Immature natural killer cell (primary cell): ENCODE data around the gene UBTD2. TPM values are rescaled to one million over a fixed set of nuclear protein-coding genes. Genes with fewer than 3 reads are reported as not detected.

Experiments used
- DNase-seq, 3 donors: peaks; one replicate each; pipeline ENCODE4 v3.0.0; 2022; ENCODE audit warnings: mixed read lengths in 1 of 3
- H3K27ac Mint-ChIP-seq, 6 donors: one replicate each; pipeline ENCODE4 v1.8.0; 2020; ENCODE audit warnings: mixed read lengths in 6 of 6, mild to moderate bottlenecking in 5 of 6, inconsistent platforms in 4 of 6, moderate library complexity in 3 of 6
- H3K27me3 Mint-ChIP-seq, 3 donors: one replicate each; pipeline ENCODE4 v1.8.0; 2020 to 2021; ENCODE audit warnings: low read depth in 3 of 3, mild to moderate bottlenecking in 3 of 3, mixed read lengths in 3 of 3, moderate library complexity in 3 of 3, inconsistent platforms in 1 of 3
- H3K36me3 Mint-ChIP-seq, 3 donors: one replicate each; pipeline ENCODE4 v1.8.0; 2020; ENCODE audit warnings: mixed read lengths in 3 of 3, inconsistent platforms in 2 of 3, mild to moderate bottlenecking in 2 of 3
- H3K4me1 Mint-ChIP-seq, 2 donors: one replicate each; pipeline ENCODE4 v1.8.0; 2020; ENCODE audit warnings: inconsistent platforms in 2 of 2, mild to moderate bottlenecking in 2 of 2, mixed read lengths in 2 of 2, moderate library complexity in 1 of 2
- H3K4me3 Mint-ChIP-seq, 5 donors: one replicate each; pipeline ENCODE4 v1.8.0; 2020; ENCODE audit warnings: mild to moderate bottlenecking in 5 of 5, mixed read lengths in 5 of 5, inconsistent platforms in 3 of 5, moderate library complexity in 3 of 5
- H3K9me3 Mint-ChIP-seq, 6 donors: one replicate each; pipeline ENCODE4 v1.8.0; 2020; ENCODE audit warnings: mild to moderate bottlenecking in 6 of 6, mixed read lengths in 6 of 6, inconsistent platforms in 4 of 6, moderate library complexity in 3 of 6
- polyA plus RNA-seq, 3 donors: library from polyadenylated mRNA; unstranded; fragments of 300-500 nt; fragmentation: Illumina TruSeq; gene quantifications; one replicate each; pipeline ENCODE4 v1.2.3, GENCODE V29; 2021

UBTD2 gene
- polyA plus RNA-seq, 3 donors from 2014 or later = 1.5 TPM

DNA sequence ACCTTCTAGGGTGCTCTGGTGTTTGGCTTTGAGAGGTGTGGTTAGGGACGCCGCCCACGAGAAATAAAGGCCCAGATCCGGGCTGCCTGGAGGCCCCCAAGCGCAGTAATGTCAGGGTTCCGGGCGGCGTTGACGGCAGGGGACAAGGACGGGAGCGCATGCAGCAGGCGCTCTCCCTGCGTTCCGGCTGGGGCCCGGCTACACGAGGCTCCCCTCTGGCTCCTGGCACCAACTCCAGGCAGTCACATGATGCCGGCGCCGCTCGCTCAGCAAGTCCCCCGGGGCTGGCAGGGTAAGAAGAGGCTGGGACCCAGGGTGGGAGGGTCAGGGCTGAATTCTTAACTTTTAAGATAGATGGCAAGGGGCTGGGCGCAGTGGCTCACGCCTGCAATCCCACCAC lies 28.1 kb downstream of the UBTD2 start:
- Mint-ChIP-seq H3K27ac (no peak overlapping the region), H3K9me3 (peaks cover 3 to 17% (median 14%) of the 10 kb centered on the region in 6 donors), H3K27me3 (peaks cover 0 to 2% (median 0%) of the 10 kb centered on the region in 3 donors), H3K4me1 (no peaks in the 10 kb centered on the region), H3K4me3 (no peak overlapping the region), H3K36me3 (peaks cover 13 to 29% (median 29%) of the 10 kb centered on the region in 3 donors)
- no peak for DNase-seq

- peaks cover 0 to 2% (median 0%) of the 10 kb centered on the region in 3 donors for H3K27me3 Mint-ChIP-seq
- DNase-seq = no peak
- peaks cover 8 to 29% (median 21%) of the 10 kb centered on the region in 3 donors for H3K36me3 Mint-ChIP-seq
- peaks cover 5 to 18% (median 15%) of the 10 kb centered on the region in 6 donors for H3K9me3 Mint-ChIP-seq
- no peaks in the 10 kb centered on the region for H3K4me1 Mint-ChIP-seq
- no peak overlapping the region for H3K4me3 Mint-ChIP-seq
- H3K27ac Mint-ChIP-seq = no peak overlapping the region
Measured at GRCh38 chr5:172252501-172252900, 31.1 kb downstream of the UBTD2 start.

DNA sequence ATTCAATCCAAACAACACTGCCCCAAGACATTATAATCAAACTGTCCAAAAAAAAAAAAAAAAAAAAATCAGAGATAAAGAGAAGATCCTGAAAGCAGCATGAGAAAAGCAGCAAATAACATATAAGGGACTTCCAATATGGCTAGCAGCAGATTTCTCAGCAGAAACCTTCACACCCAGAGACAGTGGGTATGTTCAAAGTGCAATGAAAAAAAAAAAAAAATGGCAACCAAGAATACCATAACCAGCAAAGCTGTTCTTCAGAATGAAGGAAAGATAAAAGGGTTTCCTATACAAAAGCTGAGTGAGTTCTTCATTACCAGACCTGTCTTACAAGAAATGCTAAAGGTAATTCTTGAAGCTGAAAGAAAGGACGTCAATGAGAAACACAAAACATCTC lies 32.1 kb downstream of the UBTD2 start:
- Mint-ChIP-seq H3K9me3 (peaks cover 5 to 18% (median 15%) of the 10 kb centered on the region in 6 donors), H3K27me3 (peaks cover 0 to 2% (median 0%) of the 10 kb centered on the region in 3 donors), H3K27ac (no peak overlapping the region), H3K4me3 (no peak overlapping the region), H3K36me3 (peaks cover 8 to 24% (median 16%) of the 10 kb centered on the region in 3 donors), H3K4me1 (no peaks in the 10 kb centered on the region)
- DNase-seq = no peak

DNA sequence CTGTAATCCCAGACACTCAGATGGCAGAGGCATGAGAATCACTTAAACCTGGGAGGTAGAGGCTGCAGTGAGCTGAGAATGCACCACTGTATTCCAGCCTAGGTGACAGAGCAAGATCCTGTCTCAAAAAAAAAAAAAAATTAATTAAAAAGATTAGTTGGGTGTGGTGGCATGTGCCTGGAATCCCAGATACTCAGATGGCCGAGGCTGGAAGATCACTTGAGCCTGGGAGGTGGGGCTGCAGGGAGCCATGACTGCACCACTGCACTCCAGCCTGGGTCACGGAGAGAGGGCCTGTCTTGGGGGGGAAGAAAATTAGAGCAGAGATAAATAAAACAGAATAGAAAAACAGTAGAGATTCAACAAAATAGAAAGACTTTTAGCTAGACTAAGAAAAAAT lies 34.9 kb downstream of the UBTD2 start:
- H3K27me3 Mint-ChIP-seq = peaks cover 0 to 2% (median 0%) of the 10 kb centered on the region in 3 donors
- no peak overlapping the region for H3K4me3 Mint-ChIP-seq
- H3K9me3 Mint-ChIP-seq = peaks cover 5 to 18% (median 15%) of the 10 kb centered on the region in 6 donors
- no peak overlapping the region for H3K27ac Mint-ChIP-seq
- H3K36me3 Mint-ChIP-seq = peaks cover 8 to 21% (median 13%) of the 10 kb centered on the region in 3 donors
- no peaks in the 10 kb centered on the region for H3K4me1 Mint-ChIP-seq
- no peak for DNase-seq

- peaks cover 0 to 5% of the 10 kb centered on the region in 2 donors for H3K4me1 Mint-ChIP-seq
- peaks cover 0 to 14% (median 3%) of the 10 kb centered on the region in 3 donors for H3K36me3 Mint-ChIP-seq
- no peak for DNase-seq
- no peak overlapping the region for H3K27ac Mint-ChIP-seq
- no peak overlapping the region for H3K4me3 Mint-ChIP-seq
- H3K9me3 Mint-ChIP-seq = peaks cover 0 to 6% (median under 1%) of the 10 kb centered on the region in 6 donors
- H3K27me3 Mint-ChIP-seq = no peaks in the 10 kb centered on the region
Measured at GRCh38 chr5:172245703-172246125, 37.9 kb downstream of the UBTD2 start.

GRCh38 chr5:172245046-172245445 lies 38.5 kb downstream of the UBTD2 start:
- H3K4me3 Mint-ChIP-seq = no peak overlapping the region
- peaks cover 0 to 2% (median 0%) of the 10 kb centered on the region in 6 donors for H3K9me3 Mint-ChIP-seq

DNA sequence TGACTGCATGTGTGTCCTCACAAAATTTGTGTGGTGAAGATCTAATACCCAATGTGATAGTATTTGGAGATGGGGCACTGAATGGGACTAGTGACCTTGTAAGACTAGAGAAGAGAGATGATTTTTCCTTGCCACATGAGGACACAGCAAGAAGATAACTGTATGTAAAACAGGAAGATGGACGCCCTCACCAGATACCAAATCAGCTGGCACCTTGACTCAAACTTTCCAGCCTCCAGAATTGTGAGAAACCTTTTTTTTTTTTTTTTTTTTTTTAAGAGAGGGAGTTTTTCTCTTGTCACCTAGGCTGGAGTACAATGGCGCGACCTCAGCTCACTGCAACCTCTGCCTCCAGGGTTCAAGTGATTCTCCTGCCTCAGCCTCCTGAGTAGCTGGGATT lies 40.3 kb downstream of the UBTD2 start:
- H3K36me3 Mint-ChIP-seq = no peaks in the 10 kb centered on the region
- H3K4me1 Mint-ChIP-seq = peaks cover 2 to 12% of the 10 kb centered on the region in 2 donors
- no peak overlapping the region for H3K27ac Mint-ChIP-seq
- DNase-seq = no peak
- H3K4me3 Mint-ChIP-seq = no peak overlapping the region
- peaks cover 0 to 2% (median 0%) of the 10 kb centered on the region in 6 donors for H3K9me3 Mint-ChIP-seq
- H3K27me3 Mint-ChIP-seq = no peaks in the 10 kb centered on the region

More at GRCh38 chr5:172245046-172245445, 38.5 kb downstream of the UBTD2 start:
- Mint-ChIP-seq H3K4me1 (peaks cover 0 to 5% of the 10 kb centered on the region in 2 donors), H3K27ac (no peak overlapping the region), H3K36me3 (peaks cover 0 to 9% (median 0%) of the 10 kb centered on the region in 3 donors), H3K27me3 (no peaks in the 10 kb centered on the region)
- DNase-seq = no peak

DNA sequence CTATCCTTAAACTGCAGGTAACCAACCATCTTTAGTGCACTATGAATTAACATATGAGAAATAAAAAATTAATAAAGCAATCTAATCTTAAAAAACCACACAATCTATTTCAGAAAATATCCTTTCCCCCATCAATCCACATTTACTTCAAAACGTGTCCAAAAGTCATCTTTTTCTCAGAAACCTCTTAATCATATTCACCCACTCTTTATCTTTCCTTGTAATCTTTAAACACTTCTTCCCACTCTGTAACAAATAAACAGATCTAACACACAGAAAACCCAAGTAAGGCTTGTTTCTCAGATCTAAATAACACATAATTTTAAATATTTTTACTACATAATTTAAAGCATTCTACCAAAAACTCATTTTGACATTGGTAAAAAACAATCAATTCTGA lies 45.2 kb downstream of the UBTD2 start:
- Mint-ChIP-seq H3K4me3 (no peak overlapping the region), H3K36me3 (peaks cover 0 to 3% (median 0%) of the 10 kb centered on the region in 3 donors), H3K4me1 (peaks cover 10 to 25% of the 10 kb centered on the region in 2 donors), H3K27me3 (no peaks in the 10 kb centered on the region), H3K9me3 (no peaks in the 10 kb centered on the region), H3K27ac (peak overlapping the region in 1 of 6 donors; percentile 3)
- no peak for DNase-seq

DNA sequence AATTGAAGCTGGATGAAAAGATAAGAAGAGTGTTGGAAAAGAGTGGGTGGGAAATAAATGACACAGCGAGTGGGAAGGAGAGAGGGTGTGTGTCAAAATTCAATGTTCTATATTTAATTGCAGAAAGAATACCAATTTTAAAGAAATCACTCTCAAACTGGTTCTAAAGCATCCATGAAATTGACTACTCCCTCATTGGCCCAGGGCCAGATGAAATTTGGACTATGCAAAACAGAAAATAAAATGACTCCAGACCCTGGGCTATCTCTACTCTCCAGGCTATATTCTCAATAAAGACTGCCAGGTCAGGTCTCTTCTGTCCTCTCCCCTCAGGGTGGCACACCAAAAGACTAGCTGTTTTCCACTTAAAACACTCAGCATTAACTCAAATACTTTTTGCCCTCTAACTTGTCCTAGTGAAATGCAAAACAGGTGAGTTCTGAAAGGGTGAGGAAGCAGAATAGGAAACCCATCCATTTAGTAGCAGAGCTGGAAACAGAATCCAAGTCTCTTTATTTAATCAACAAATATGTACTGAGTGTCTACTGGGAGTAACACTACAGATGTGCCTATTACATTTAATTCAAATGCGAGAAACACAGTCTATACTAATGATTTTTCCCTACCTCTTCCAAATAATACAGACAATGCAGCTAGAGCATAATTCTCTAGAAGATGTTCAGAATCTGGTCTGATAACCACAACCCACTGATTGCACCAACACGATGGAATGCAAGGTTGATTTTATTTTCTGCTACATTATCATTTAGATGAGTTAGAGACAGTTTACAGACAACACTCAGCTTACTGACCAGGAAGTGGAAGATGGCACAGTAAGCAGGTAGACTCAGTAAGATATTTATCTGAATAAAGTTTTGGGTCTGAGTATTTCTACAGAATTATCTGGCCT lies 47.5 kb downstream of the UBTD2 start:
- Mint-ChIP-seq H3K9me3 (no peaks in the 10 kb centered on the region), H3K27ac (peak overlapping the region in 2 of 6 donors; percentile 16 to 26), H3K4me3 (no peak overlapping the region), H3K4me1 (peaks cover 10 to 21% of the 10 kb centered on the region in 2 donors), H3K36me3 (peaks cover 0 to 11% (median 6%) of the 10 kb centered on the region in 3 donors), H3K27me3 (no peaks in the 10 kb centered on the region)
- DNase-seq = no peak

DNA sequence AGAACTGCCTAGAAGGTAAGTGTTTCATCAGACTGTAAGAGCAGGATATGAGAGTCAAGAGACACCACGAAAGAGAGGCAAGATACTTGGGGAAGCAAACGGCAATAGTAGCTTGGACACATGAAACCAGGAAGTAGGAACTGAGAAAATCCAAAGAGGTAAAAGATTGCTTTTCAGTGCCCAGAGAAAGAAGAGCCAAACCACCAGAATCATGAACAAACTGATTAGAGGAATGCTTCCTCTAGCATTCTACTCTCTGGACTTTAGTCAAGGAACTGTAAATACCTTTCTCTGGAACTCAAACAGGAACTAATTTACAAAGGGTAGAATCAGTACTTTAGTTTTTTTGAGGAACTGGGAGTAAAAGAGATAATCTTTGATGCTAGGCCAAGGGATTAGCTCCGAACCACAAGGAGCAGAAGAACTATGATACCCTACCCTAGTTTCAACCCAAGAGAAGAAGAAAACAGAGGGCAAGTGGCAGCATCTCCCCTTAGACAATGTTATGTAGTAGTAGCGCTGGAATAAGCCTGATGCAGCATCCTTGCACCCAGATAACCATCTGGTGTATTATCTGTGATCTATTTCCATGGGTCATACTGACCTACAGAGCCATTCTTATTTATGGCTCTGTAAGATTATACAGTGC lies 48.3 kb downstream of the UBTD2 start:
- Mint-ChIP-seq H3K27me3 (no peaks in the 10 kb centered on the region), H3K9me3 (no peaks in the 10 kb centered on the region), H3K27ac (peak overlapping the region in 2 of 6 donors; percentile 11 to 16), H3K4me1 (peaks cover 10 to 21% of the 10 kb centered on the region in 2 donors), H3K36me3 (peaks cover 2 to 13% (median 8%) of the 10 kb centered on the region in 3 donors), H3K4me3 (no peak overlapping the region)
- no peak for DNase-seq

- Mint-ChIP-seq H3K27me3 (no peaks in the 10 kb centered on the region), H3K4me3 (no peak overlapping the region), H3K27ac (no peak overlapping the region), H3K36me3 (peaks cover 3 to 19% (median 14%) of the 10 kb centered on the region in 3 donors), H3K9me3 (no peaks in the 10 kb centered on the region), H3K4me1 (peaks cover 10 to 21% of the 10 kb centered on the region in 2 donors)
- DNase-seq = no peak
Measured at GRCh38 chr5:172234031-172234430, 49.5 kb downstream of the UBTD2 start.

GRCh38 chr5:172229904-172230303 lies 53.7 kb downstream of the UBTD2 start:
- H3K4me3 Mint-ChIP-seq = no peak overlapping the region
- no peaks in the 10 kb centered on the region for H3K27me3 Mint-ChIP-seq
- no peak for DNase-seq
- H3K9me3 Mint-ChIP-seq = no peaks in the 10 kb centered on the region
- peaks cover 3 to 19% (median 14%) of the 10 kb centered on the region in 3 donors for H3K36me3 Mint-ChIP-seq
- peaks cover 0 to 6% of the 10 kb centered on the region in 2 donors for H3K4me1 Mint-ChIP-seq
- peak overlapping the region in 1 of 6 donors; percentile 57 for H3K27ac Mint-ChIP-seq

DNA sequence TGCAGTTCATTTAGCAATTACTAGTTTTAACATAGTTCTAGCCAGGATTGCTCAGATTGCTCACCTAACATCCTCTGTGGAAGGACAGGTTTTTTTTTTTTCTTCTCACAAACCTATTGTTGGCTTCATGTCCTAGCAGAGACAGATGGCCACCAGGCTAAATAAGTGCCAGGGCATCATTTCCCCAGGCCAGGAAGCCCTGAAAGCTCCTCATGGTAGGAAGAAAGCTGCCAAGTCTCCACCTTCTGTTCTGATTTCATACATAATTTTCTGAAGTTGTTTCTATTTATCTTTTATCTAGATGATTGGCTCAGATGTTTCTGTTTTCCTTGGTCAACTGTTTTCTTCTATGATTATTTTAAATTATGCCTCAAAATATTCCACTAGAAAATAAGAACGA lies 58.6 kb downstream of the UBTD2 start:
- no peak for DNase-seq
- Mint-ChIP-seq H3K9me3 (no peaks in the 10 kb centered on the region), H3K4me3 (no peak overlapping the region), H3K4me1 (peaks cover 0 to 6% of the 10 kb centered on the region in 2 donors), H3K36me3 (peaks cover 0 to 14% (median 11%) of the 10 kb centered on the region in 3 donors), H3K27me3 (no peaks in the 10 kb centered on the region), H3K27ac (no peak overlapping the region)
